Measurements from ENCODE around the gene CAVIN2. TPM values are rescaled to one million over a fixed set of nuclear protein-coding genes. Genes with fewer than 3 reads are reported as not detected.

CAVIN2 gene
- total RNA-seq, 4 donors from 2014 or later = 6.7 to 18.8 (median 10.0) TPM

DNA sequence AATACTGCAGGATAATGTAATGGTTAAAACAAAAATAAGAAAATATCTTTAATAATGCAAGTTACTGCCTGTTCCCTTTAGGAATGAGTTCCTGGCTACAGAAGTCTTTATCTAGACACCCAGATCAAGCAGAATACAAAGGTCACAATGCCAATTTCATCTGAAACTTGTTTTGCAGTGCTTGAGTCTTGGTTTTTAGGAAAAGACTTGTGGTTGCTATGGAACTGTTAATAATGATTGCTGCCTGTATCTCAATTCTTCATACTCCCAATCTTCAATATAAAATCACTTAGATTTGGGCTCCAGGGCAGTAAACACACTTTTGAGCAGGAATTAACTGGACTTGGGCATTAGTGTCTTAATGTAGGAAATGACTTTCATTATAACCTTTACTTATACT lies 14.2 kb downstream of the CAVIN2 start:
- TF ChIP-seq POLR2A (IDR thresholded peaks at IDR 0.05) = no peak
- TF ChIP-seq, protein P1, sequence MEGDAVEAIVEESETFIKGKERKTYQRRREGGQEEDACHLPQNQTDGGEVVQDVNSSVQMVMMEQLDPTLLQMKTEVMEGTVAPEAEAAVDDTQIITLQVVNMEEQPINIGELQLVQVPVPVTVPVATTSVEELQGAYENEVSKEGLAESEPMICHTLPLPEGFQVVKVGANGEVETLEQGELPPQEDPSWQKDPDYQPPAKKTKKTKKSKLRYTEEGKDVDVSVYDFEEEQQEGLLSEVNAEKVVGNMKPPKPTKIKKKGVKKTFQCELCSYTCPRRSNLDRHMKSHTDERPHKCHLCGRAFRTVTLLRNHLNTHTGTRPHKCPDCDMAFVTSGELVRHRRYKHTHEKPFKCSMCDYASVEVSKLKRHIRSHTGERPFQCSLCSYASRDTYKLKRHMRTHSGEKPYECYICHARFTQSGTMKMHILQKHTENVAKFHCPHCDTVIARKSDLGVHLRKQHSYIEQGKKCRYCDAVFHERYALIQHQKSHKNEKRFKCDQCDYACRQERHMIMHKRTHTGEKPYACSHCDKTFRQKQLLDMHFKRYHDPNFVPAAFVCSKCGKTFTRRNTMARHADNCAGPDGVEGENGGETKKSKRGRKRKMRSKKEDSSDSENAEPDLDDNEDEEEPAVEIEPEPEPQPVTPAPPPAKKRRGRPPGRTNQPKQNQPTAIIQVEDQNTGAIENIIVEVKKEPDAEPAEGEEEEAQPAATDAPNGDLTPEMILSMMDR (IDR thresholded peaks at IDR 0.05) = no peak
- no peak for DNase-seq (ENCODE audit: low spot score in 2 of 2)
- no peak overlapping the region for H3K4me3 ChIP-seq (ENCODE audit: low read depth, poor library complexity, severe bottlenecking)
- intact Hi-C loops (cut with DNase I; ENCODE audit: low total_unique reads) = no loop called here

DNA sequence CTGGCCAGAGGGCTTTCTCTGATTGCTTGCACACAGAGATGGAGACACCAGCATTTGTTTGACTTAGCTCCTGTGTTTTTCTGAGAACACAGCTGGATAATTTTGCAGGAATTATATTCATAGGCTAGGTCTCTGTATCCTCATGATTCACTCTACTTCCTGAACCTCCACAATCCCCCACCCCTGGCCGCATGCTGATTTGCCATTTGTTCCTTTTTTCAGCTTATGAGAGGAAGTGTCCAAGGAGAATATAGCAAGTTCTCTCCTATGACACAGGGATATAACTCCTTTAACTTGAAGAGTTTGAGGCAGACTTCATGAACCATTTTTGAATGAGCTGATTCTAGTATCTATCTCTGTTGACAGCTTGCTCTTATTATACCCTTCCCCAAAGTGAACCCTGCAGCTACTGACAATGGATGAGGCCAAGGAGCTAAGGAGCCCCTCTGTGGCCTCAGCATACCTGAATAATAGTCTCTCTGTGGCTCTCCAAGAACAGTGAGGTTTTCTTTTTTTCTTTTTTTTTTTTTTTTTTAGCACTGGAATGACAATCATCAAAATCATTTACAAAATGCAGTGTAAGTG lies 15.4 kb downstream of the CAVIN2 start:
- intact Hi-C loops (cut with DNase I; ENCODE audit: low total_unique reads) = no loop called here
- 78 to 83% methylated on average over 1 of the region's 1 CpG for WGBS, 2 donors

DNA sequence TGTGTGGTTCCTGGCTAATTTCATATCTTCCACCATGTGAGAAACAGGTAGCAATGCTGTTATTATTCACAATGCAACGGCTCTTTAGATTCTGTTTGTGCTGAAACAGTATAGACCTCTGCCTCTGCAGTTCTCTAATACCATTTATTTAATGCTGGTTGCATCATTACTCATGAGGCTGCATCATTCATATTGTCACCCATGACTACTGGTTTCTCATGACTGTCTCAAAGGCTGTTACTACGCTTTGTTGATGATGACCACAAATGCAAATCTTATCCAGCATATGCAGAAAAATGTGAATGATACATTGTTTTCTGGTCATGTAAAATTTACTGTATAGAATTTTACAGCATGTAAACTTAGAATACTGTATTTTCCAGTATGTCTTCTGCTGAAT lies 22.5 kb downstream of the CAVIN2 start:
- no peak overlapping the region for H3K4me3 ChIP-seq (ENCODE audit: low read depth, poor library complexity, severe bottlenecking)
- 95 to 96% methylated on average over 2 of the region's 2 CpGs for WGBS, 2 donors
- DNase-seq (ENCODE audit: low spot score in 2 of 2) = no peak
- intact Hi-C loops (cut with DNase I; ENCODE audit: low total_unique reads) = no loop called here
- TF ChIP-seq, protein P1 (IDR thresholded peaks at IDR 0.05) = no peak
- TF ChIP-seq POLR2A (IDR thresholded peaks at IDR 0.05) = no peak

More for the DNA sequence above, 15.4 kb downstream of the CAVIN2 start:
- no peak overlapping the region for H3K4me3 ChIP-seq (ENCODE audit: low read depth, poor library complexity, severe bottlenecking)
- no peak for TF ChIP-seq POLR2A (IDR thresholded peaks at IDR 0.05)
- TF ChIP-seq, protein P1 (IDR thresholded peaks at IDR 0.05) = no peak
- no peak for DNase-seq (ENCODE audit: low spot score in 2 of 2)

DNA sequence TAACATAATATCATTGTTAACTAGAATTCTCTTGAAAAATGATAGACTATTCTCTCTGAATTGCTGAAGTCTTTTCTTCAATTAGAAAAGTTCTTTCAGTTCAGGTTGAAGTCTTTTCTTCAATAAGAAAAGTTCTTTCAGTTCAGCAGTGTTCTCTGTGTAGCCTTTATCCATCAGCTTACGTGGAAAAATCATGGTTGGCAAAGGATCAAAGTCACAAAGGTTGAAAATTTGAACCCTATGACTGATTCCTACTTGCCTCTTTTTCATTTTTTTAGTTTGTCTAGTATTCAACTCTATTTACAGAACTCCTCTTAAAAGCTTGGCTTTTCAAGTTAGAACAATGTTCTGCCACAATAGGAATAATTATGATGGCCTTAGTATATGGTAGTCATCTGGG lies 25.8 kb downstream of the CAVIN2 start:
- TF ChIP-seq, protein P1 (IDR thresholded peaks at IDR 0.05) = no peak
- 81% methylated on average over 1 of the region's 1 CpG for WGBS, 2 donors
- no peak for DNase-seq (ENCODE audit: low spot score in 2 of 2)
- H3K4me3 ChIP-seq (ENCODE audit: low read depth, poor library complexity, severe bottlenecking) = no peak overlapping the region
- intact Hi-C loops (cut with DNase I; ENCODE audit: low total_unique reads) = no loop called here

DNA sequence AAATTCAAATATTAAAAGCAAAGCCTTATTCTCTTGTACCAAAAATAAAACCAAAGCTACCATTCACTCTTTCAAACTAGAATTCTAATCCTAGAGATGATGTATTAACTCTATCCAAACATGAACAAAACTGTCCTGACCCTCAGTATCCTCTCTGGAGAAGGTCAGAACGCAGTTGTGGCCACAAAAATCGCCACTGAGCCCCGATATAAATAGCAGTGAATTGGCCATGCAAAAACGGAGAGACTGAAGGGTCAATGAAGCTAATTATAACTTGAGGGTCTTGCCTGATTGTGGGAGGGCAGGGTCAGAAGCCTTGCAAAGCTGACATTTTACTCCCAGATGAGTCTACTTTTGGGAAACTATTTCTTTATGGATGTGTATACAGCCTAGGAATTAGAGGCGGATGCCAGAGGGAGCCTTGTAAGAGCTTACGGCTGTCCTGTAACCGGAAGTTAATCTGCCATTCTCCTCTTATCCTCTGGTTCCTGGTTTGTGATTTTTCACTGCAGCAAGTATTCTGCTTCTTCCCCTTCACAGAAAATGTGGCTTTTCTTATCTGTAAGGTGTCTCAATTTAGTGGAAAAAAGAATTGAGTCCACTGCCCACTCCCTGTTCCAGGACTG lies 28.1 kb downstream of the CAVIN2 start:
- intact Hi-C loops (cut with DNase I; ENCODE audit: low total_unique reads) = no loop called here
- 70 to 75% methylated on average over 7 of the region's 7 CpGs for WGBS, 2 donors
- TF ChIP-seq POLR2A (IDR thresholded peaks at IDR 0.05) = no peak
- TF ChIP-seq, protein P1 (IDR thresholded peaks at IDR 0.05) = no peak
- no peak overlapping the region for H3K4me3 ChIP-seq (ENCODE audit: low read depth, poor library complexity, severe bottlenecking)
- no peak for DNase-seq (ENCODE audit: low spot score in 2 of 2)

DNA sequence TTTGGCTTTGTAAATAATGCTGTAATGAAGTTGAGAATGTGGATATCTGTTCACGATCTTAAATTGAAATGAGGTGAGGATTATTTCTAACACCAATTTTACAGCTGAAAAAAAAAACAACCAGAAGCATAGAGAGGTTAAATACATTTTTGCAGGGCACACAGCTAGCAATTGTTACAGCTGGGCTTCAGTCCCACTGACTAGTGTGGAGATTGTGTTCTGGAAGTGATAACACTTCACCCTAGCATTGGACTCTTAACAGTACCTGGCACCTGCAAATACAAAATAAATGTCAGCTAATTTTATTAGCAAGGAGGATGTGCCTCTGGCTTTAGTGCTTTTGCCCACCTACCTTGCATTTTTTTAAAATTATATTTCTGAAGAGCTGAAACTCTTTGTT lies 28.8 kb downstream of the CAVIN2 start:
- intact Hi-C loops (cut with DNase I; ENCODE audit: low total_unique reads) = no loop called here
- DNase-seq (ENCODE audit: low spot score in 2 of 2) = no peak
- no peak overlapping the region for H3K4me3 ChIP-seq (ENCODE audit: low read depth, poor library complexity, severe bottlenecking)
- TF ChIP-seq, protein P1 (IDR thresholded peaks at IDR 0.05) = no peak
- TF ChIP-seq POLR2A (IDR thresholded peaks at IDR 0.05) = no peak
- WGBS, 2 donors = 75 to 90% methylated on average over 1 of the region's 1 CpG
